Body of pancreas (tissue), 4 donors: ENCODE results near the gene RABGEF1. TPM values are rescaled to one million over a fixed set of nuclear protein-coding genes. Genes with fewer than 3 reads are reported as not detected.
"Not testable (repeated sequence)": the region's sequence is repeated elsewhere in the genome, so short reads cannot be mapped to it uniquely, and the experiment has no call there.

Source experiments
- ATAC-seq: fragments of 150-250 bp; one replicate; pipeline ENCODE4 v1.9.1; 2016
- DNase-seq, 4 donors: peaks; one replicate each; pipeline ENCODE4 v3.0.0-alpha.2; 2019
- H3K27ac ChIP-seq, 4 donors: fragments of 200-600 bp; sonication (generic); 1 replicate in 3 of 4; 2 replicates in 1 of 4; pipeline versions ENCODE4 v1.5.1 to v1.6.1; 2016 to 2019; ENCODE audit warnings: mild to moderate bottlenecking in 1 of 4, mixed read lengths in 1 of 4, moderate library complexity in 1 of 4
- H3K27me3 ChIP-seq, 2 donors: fragments of 200-600 bp; sonication (generic); one replicate each; pipeline ENCODE4 v1.6.0; 2016; ENCODE audit warnings: mild to moderate bottlenecking in 1 of 2
- H3K36me3 ChIP-seq, 2 donors: fragments of 200-600 bp; sonication (generic); replicated peaks in 1 of 2; 2 replicates each; pipeline ENCODE4 v1.5.1; 2016; ENCODE audit warnings: low read depth in 2 of 2; ENCODE audit not compliant: insufficient read depth in 1 of 2
- H3K4me1 ChIP-seq: fragments of 200-600 bp; sonication (generic); one replicate; pipeline ENCODE4 v1.6.0; 2016
- H3K4me3 ChIP-seq, 2 donors: fragments of 200-600 bp; sonication (generic); 1 replicate in 1 of 2; 2 replicates in 1 of 2; pipeline ENCODE4 v1.5.1; 2016 to 2019
- H3K9me3 ChIP-seq, 3 donors: fragments of 200-600 bp; sonication (generic); 1 replicate in 2 of 3; 2 replicates in 1 of 3; pipeline ENCODE4 v1.5.1; 2016
- CTCF ChIP-seq, 7 experiments: fragments of 450-650 bp in 4 of 7; fragments of 200-600 bp in 3 of 7; sonication (generic) in 3 of 7; IDR thresholded peaks; one replicate each; pipeline ENCODE4 v1.5.1; 2016 to 2019; ENCODE audit warnings: antibody characterized with exemption in 7 of 7
- POLR2A ChIP-seq, 3 donors: fragments of 450-650 bp; IDR thresholded peaks; one replicate each; pipeline ENCODE4 v1.6.1; 2016; ENCODE audit warnings: antibody characterized with exemption in 3 of 3, mild to moderate bottlenecking in 2 of 3
- WGBS, 2 donors: methylation state at CpG; one replicate each; pipeline ENCODE4 v1.1.5; 2017; 5-methylcytosine and 5-hydroxymethylcytosine counted together
- intact Hi-C: fragments of 100-400 bp; cut with DNase I; formaldehyde crosslinking; loops from one replicate; pipeline ENCODE4 v1.15.1; 2023
- total RNA-seq, 2 donors: library from RNA; depleted of rRNA; stranded (reverse); fragments of >200 nt; gene quantifications; one replicate each; pipeline ENCODE4 v1.1.0, GENCODE V29; 2016

Gene RABGEF1
- total RNA-seq, 2 donors from 2014 or later = 21.8 to 28.3 TPM

GRCh38 chr7:66826649-66827048 lies 86.1 kb downstream of the RABGEF1 start:
- whole genome bisulfite sequencing, 2 donors = 90 to 100% methylated on average over 1 to 3 of the region's 3 CpGs
- intact Hi-C loops = no loop called here
- TF ChIP-seq POLR2A (IDR thresholded peaks at IDR 0.05) (no peak), CTCF (IDR thresholded peaks at IDR 0.05) (no peak)
- no peak overlapping the region for H3K27ac ChIP-seq
- H3K9me3 ChIP-seq = no peaks in the 10 kb centered on the region
- H3K4me1 ChIP-seq = no peaks in the 10 kb centered on the region
- no peaks in the 10 kb centered on the region for H3K27me3 ChIP-seq
- DNase-seq = no peak
- ATAC-seq = no peak
- no peak overlapping the region for H3K4me3 ChIP-seq
- H3K36me3 ChIP-seq = no peaks in the 10 kb centered on the region

- ATAC-seq, H3K27ac ChIP-seq, H3K9me3 ChIP-seq, H3K4me3 ChIP-seq, DNase-seq, H3K36me3 ChIP-seq, intact Hi-C loops, H3K27me3 ChIP-seq, H3K4me1 ChIP-seq: not testable (repeated sequence)
- 81 to 82% methylated on average over 6 of the region's 6 CpGs for WGBS, 2 donors
These were observed 90.4 kb downstream of the RABGEF1 start for GRCh38 chr7:66830976-66831375.

GRCh38 chr7:66832531-66833351 lies 92.2 kb downstream of the RABGEF1 start:
- DNase-seq (no peak), ATAC-seq (no peak)

GRCh38 chr7:66837007-66837406 lies 96.5 kb downstream of the RABGEF1 start:
- Histone ChIP-seq H3K36me3 (no peaks in the 10 kb centered on the region), H3K27ac (no peak overlapping the region), H3K4me3 (no peak overlapping the region), H3K27me3 (no peaks in the 10 kb centered on the region), H3K4me1 (no peaks in the 10 kb centered on the region), H3K9me3 (no peaks in the 10 kb centered on the region)
- no peak for ATAC-seq
- TF ChIP-seq POLR2A (IDR thresholded peaks at IDR 0.05) = no peak
- peak in 3 of 7 experiments; percentile 11 to 19 (median 18) for TF ChIP-seq CTCF (IDR thresholded peaks at IDR 0.05)
- intact Hi-C loops = no loop called here
- 40 to 45% methylated on average over 4 to 5 of the region's 5 CpGs for WGBS, 2 donors
- peak in 1 of 4 donors; percentile 23 for DNase-seq

More at GRCh38 chr7:66832531-66833351, 92.2 kb downstream of the RABGEF1 start:
- intact Hi-C loops = no loop called here
- H3K27ac ChIP-seq = no peak overlapping the region
- WGBS, 2 donors = 84 to 94% methylated on average over 3 to 12 of the region's 12 CpGs
- no peaks in the 10 kb centered on the region for H3K4me1 ChIP-seq
- no peaks in the 10 kb centered on the region for H3K27me3 ChIP-seq
- TF ChIP-seq CTCF (IDR thresholded peaks at IDR 0.05) (no peak), POLR2A (IDR thresholded peaks at IDR 0.05) (no peak)
- no peaks in the 10 kb centered on the region for H3K36me3 ChIP-seq
- no peak overlapping the region for H3K4me3 ChIP-seq
- H3K9me3 ChIP-seq = no peaks in the 10 kb centered on the region

GRCh38 chr7:66837661-66838060 lies 97.1 kb downstream of the RABGEF1 start:
- 81 to 85% methylated on average over 9 of the region's 9 CpGs for WGBS, 2 donors
- DNase-seq (no peak), ATAC-seq (no peak)
- H3K4me3 ChIP-seq = no peak overlapping the region
- TF ChIP-seq CTCF (IDR thresholded peaks at IDR 0.05) (no peak), POLR2A (IDR thresholded peaks at IDR 0.05) (no peak)
- no peaks in the 10 kb centered on the region for H3K9me3 ChIP-seq
- intact Hi-C loops = no loop called here
- H3K27ac ChIP-seq = no peak overlapping the region
- no peaks in the 10 kb centered on the region for H3K36me3 ChIP-seq
- H3K27me3 ChIP-seq = no peaks in the 10 kb centered on the region
- no peaks in the 10 kb centered on the region for H3K4me1 ChIP-seq
